Measurements from ENCODE around the gene TMEM132D. TPM values are rescaled to one million over a fixed set of nuclear protein-coding genes. Genes with fewer than 3 reads are reported as not detected.

The TMEM132D gene
- polyA plus RNA-seq, 1 donor from 2014 or later: 1.3 TPM

DNA sequence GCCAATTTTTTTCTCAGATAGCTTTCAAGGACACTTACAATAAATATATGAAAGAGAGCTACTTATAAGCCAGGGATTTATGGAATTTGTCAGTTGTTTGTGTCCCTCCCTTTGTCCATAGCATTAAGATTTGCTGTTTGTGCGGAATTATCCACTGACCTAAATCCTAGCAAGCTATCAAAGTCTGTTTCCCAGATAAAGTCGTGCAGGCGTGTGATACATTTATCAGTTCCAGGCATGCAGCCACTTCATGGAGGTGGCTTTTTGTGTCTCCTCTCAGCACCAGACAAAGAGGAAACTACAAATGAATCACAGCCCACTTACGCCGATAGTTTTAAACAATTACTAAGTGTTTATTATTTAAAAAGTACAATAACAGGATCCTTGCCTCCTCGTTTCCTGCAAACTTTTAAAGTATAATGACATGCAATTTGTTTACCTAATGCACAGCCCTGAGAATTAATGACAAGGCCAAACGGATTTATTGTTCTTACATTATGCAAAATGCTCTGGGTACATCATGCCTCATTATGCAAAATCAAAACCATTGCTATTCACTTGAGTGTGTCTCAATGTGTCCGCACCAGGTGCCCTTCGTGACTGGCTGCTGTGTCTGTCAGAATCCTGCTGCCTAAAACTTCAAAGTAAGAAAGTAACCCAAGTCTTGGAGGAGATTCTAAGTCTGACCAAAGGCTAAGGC, 627.3 kb downstream of the TMEM132D start:
- Histone ChIP-seq H3K9me3 (ENCODE audit: low read length) (no peaks in the 10 kb centered on the region), H3K79me2 (replicated peaks; ENCODE audit: insufficient read depth, low read length) (no peaks in the 10 kb centered on the region), H3K4me3 (ENCODE audit: low read length) (no peak overlapping the region), H3K36me3 (ENCODE audit: insufficient read depth, low read length) (no peaks in the 10 kb centered on the region), H3K4me2 (ENCODE audit: low read length) (no peak overlapping the region), H3K27ac (ENCODE audit: low read length) (no peak overlapping the region), H3K9me2 (ENCODE audit: insufficient read depth, low read length) (no peaks in the 10 kb centered on the region), H2AFZ (ENCODE audit: low read depth, low read length) (no peak overlapping the region), H3K27me3 (ENCODE audit: insufficient read depth, low read depth, low read length) (no peaks in the 10 kb centered on the region), H4K20me1 (ENCODE audit: insufficient read depth) (no peaks in the 10 kb centered on the region), H3F3A (ENCODE audit: insufficient read depth, low read length, poor library complexity, severe bottlenecking) (no peaks in the 10 kb centered on the region), H3K9ac (ENCODE audit: low read length) (no peak overlapping the region)
- TF ChIP-seq EZH2 (IDR thresholded peaks at IDR 0.05; ENCODE audit: borderline replicate concordance, insufficient read depth, low read length, poor library complexity, severe bottlenecking) (no peak), EP300 (conservative IDR thresholded peaks at IDR 0.05; ENCODE audit: poor library complexity, severe bottlenecking) (no peak), MXI1 (conservative IDR thresholded peaks at IDR 0.05; ENCODE audit: poor library complexity, severe bottlenecking) (no peak), TAF1 (IDR thresholded peaks at IDR 0.05; ENCODE audit: low read depth) (no peak), POLR2AphosphoS5 (IDR thresholded peaks at IDR 0.05) (no peak), SMC3 (conservative IDR thresholded peaks at IDR 0.05; ENCODE audit: poor library complexity) (no peak), RAD21 (conservative IDR thresholded peaks at IDR 0.05) (no peak)
- TF ChIP-seq, protein P1, sequence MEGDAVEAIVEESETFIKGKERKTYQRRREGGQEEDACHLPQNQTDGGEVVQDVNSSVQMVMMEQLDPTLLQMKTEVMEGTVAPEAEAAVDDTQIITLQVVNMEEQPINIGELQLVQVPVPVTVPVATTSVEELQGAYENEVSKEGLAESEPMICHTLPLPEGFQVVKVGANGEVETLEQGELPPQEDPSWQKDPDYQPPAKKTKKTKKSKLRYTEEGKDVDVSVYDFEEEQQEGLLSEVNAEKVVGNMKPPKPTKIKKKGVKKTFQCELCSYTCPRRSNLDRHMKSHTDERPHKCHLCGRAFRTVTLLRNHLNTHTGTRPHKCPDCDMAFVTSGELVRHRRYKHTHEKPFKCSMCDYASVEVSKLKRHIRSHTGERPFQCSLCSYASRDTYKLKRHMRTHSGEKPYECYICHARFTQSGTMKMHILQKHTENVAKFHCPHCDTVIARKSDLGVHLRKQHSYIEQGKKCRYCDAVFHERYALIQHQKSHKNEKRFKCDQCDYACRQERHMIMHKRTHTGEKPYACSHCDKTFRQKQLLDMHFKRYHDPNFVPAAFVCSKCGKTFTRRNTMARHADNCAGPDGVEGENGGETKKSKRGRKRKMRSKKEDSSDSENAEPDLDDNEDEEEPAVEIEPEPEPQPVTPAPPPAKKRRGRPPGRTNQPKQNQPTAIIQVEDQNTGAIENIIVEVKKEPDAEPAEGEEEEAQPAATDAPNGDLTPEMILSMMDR (IDR thresholded peaks at IDR 0.05; ENCODE audit: poor library complexity, severe bottlenecking): no peak
- TF ChIP-seq, protein P2, sequence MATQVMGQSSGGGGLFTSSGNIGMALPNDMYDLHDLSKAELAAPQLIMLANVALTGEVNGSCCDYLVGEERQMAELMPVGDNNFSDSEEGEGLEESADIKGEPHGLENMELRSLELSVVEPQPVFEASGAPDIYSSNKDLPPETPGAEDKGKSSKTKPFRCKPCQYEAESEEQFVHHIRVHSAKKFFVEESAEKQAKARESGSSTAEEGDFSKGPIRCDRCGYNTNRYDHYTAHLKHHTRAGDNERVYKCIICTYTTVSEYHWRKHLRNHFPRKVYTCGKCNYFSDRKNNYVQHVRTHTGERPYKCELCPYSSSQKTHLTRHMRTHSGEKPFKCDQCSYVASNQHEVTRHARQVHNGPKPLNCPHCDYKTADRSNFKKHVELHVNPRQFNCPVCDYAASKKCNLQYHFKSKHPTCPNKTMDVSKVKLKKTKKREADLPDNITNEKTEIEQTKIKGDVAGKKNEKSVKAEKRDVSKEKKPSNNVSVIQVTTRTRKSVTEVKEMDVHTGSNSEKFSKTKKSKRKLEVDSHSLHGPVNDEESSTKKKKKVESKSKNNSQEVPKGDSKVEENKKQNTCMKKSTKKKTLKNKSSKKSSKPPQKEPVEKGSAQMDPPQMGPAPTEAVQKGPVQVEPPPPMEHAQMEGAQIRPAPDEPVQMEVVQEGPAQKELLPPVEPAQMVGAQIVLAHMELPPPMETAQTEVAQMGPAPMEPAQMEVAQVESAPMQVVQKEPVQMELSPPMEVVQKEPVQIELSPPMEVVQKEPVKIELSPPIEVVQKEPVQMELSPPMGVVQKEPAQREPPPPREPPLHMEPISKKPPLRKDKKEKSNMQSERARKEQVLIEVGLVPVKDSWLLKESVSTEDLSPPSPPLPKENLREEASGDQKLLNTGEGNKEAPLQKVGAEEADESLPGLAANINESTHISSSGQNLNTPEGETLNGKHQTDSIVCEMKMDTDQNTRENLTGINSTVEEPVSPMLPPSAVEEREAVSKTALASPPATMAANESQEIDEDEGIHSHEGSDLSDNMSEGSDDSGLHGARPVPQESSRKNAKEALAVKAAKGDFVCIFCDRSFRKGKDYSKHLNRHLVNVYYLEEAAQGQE (IDR thresholded peaks at IDR 0.05; ENCODE audit: borderline replicate concordance): no peak

DNA sequence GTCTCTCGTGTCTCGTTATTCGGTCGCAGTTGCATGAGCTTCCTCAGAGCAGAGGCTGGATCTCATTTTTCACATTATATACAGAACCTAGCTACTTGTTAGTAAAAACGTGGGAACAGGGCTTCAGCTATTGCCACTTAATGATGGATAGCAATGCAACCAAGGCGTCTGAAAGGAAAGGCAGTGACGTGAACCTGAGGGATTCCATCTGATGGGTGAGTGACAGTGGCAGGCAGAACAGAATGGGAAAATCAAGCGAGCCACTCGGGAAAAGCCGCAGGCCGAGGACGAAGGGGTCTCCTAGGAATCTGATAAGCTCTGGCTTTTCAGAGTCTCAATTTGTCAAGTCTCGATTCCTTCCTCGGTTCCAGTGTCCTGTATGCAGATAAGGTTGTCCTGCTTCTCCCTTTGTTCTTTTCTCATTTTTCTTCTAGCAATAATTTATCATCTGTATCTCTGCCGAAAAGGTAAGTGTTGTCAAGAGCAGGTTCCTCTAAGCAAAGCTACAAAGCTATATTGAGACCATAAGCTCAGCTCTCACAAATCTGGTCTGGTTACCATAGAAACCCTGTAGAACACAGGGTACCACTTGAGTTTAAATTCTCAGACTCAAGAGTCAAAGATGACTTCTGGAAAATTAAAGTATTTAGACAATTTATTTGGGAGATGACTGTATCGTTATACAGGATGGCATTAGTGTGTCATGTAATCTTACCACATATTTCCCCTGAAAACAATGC, 633.9 kb downstream of the TMEM132D start:
- TF ChIP-seq POLR2AphosphoS5 (IDR thresholded peaks at IDR 0.05) (peak; percentile 9), SMC3 (conservative IDR thresholded peaks at IDR 0.05; ENCODE audit: poor library complexity) (no peak)
- Histone ChIP-seq H3K4me2 (ENCODE audit: low read length) (no peak overlapping the region), H4K20me1 (ENCODE audit: insufficient read depth) (no peaks in the 10 kb centered on the region), H3K4me3 (ENCODE audit: low read length) (peak overlapping the region; percentile 9), H3K79me2 (replicated peaks; ENCODE audit: insufficient read depth, low read length) (no peaks in the 10 kb centered on the region), H3K27ac (ENCODE audit: low read length) (peak overlapping the region; percentile 22), H3K9me3 (ENCODE audit: low read length) (no peaks in the 10 kb centered on the region), H3K9ac (ENCODE audit: low read length) (no peak overlapping the region), H3K9me2 (ENCODE audit: insufficient read depth, low read length) (no peaks in the 10 kb centered on the region), H3K27me3 (ENCODE audit: insufficient read depth, low read depth, low read length) (no peaks in the 10 kb centered on the region), H3F3A (ENCODE audit: insufficient read depth, low read length, poor library complexity, severe bottlenecking) (no peaks in the 10 kb centered on the region), H3K36me3 (ENCODE audit: insufficient read depth, low read length) (no peaks in the 10 kb centered on the region), H2AFZ (ENCODE audit: low read depth, low read length) (peak overlapping the region; percentile 5)

All from neural cell (in vitro differentiated cells).